HG02885 (cell line): ENCODE measurements around the gene ALDH3B2.

Experiments used
- ATAC-seq: cut with Tn5 transposase; IDR thresholded peaks from one replicate; pipeline ENCODE4 v1.9.1; 2021; ENCODE audit warnings: mild to moderate bottlenecking; ENCODE audit not compliant: unreplicated experiment, poor library complexity

Gene ALDH3B2

DNA sequence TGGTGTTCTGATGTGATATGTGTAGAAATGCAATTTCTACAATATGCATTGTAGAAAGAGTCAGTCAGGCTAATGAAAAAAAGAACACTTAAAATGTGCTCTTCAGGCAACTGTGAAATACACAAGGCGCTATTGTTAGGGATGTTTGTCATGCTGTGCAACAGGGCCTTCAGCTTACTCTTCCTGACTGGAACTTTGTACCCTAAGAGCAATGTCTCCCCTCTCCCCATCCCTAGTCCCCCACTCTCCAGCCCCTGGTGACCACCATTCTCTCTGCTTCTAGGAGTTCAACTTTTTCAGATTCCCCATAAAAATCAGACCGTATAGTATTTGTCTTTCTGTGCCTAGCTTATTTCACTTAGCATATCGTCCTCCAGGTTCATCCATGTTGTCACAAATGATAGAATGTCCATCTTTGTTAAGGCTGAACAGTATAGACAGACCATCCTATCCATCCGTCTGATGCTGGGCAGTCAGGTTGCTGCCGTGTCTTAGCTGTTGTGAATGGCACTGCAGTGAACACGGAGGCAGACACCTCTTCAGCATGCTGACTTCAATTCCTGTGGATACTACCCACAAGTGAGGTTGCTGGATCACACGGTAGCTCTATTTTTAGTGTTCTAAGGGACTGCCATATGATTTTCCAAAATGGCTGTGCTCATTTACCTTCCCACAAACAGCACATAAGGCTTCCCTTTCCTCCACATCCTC lies 57.0 kb downstream of the ALDH3B2 start:
- ATAC-seq: no peak

DNA sequence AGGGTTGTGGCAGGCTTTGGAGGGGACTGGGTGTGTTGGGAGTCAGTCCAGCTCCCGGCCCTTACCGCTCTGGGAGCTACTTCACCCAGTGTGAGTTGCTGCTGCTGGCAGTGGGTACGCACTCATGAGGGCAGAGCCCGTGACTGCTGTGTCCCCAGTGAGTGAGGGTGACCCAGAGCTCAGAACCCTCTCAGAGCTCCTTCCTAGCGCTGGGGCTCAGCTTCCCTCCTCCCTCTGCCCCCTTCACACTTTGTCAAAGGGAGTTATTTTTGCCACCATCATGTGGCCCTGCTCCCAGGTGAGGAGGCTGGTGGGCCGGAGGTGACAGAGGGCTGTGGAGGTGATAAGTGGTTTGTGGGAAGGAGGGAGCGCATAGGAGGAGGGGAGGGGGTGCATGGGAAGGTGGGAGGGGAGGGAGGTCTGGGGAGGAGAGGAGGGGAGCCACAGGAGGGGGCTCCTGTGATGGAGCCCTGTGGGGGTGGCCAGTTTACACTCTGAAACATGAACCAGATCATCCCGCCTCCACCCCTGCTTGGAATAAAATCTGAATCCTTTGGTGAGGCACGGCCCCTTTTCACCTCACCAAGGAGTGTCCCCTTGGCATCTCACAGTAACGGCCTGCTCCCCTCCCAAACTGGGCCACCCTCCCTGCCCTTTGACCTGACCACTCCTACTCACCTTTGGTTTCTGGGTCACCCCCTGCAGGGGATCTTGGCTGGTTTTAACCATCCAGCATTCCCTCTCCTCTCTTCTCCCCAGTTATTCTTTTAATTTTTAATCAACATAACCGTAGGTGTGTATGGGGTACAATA lies 57.8 kb downstream of the ALDH3B2 start:
- ATAC-seq: no peak

DNA sequence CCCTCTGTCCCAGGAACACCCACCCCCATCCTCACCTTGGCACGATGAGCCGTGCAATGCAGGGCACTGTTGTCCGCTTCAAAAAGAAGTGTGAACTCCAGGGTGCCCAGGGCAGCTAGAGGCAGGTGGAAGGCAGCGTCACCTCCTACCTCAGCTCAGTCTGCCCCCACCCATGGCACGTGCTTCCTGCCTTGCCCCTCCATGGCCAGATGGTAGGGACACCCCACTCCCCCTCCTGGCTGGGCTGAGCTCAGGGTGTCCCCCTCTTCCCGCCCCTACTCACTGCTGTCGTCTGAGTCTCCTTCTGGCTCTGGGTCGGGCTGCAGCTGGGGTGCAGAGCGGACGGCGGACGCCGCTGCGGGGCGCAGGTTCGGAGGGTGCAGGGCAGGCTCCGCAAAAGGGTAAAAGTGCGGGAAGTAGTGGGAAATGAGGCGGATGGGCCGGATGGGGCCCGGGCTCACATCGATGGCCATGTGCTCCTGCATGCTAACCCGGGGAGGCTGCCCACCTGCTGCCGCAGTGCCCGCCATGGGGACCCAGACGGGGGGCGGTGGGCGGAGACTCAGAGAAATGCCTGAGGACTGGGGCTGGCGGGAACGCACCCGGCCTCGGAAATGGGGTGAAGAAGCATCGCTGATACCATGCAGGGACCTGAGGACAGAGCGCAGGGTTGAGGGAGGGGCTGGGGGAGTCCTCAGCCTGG lies 58.5 kb downstream of the ALDH3B2 start:
- no peak for ATAC-seq

DNA sequence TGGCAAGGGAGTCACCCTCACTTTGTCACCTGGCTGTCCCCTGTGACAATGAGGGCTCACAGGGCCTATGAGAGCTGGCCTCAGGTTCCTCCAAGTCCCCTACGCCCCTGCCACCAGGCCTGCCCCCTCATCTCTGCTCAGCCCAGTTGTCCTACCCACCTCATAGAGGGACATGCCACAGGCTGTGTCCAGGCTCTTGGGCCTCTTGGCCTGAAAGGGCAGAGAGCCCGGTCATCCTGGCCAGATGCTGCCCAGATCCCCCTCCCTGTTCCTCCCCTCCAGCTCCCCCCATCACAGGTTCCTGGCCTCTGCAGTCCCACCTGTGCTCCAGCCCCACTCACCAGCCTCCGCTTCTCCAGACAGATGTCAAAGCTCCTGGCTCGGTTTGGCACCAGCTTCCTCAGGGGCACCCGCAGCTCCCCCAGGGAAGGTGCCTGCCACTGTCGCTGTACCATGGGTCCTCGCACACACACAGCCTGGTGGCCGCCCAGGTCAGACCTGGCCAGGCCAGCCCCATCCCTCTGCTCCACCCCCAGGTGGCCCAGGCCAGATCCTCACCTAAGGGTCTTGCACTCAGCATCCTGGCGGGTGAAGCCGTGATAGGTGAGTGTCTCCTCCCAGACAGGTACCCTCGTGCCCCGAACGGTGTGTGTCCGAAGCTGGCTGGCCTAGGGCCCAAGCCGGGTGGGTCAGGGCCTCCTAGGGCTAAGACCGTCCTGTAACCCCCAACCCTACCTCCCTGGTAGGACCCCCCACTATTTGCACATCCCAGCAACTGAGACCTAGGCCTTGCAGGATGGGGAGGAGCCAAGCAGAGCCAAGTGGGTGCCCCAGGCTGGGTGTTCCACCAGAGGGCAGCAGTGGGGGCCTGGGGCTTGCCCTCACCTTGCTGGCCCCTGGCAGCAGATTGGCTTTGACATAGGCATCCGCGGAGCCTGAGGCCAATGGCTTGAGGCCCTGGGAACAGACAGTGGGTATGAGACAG lies 59.4 kb downstream of the ALDH3B2 start:
- ATAC-seq: no peak

DNA sequence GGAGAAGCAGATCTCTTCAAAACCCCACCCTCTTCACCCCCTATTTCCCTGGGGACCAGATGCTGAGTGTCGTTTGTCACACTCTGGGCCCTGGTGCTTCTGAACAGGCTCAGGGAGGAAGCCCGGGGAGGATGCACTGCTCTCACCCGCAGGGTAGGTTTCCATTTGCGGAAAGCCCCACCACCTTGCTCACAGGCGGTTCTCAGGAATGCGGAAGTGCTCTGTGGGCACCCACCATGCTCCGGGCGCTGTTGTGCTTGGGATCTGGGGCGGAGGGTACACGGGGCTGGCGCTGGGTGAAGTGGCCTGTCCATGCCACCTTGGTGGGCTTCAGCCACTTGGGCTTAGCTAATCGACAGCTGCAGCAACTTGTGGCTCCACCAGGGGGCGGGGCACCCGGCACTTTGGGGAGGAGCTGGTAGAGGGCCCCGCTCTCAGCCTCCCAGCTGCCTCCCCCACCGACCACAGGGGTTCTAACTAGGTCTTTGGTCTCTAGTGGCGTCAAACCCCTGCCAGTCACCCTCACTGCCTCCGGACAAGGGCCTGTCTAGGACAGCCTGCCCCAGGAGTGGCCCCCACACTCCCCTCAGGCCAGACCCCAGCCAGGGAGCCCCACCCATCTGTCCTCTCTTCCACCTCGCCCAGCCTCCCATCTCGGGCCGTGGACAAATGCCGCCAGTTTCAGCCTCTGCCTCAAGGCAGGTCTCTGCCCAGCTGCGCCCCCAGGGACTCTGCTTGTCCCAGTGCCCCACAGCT lies 60.3 kb downstream of the ALDH3B2 start:
- ATAC-seq: peak; percentile 79

DNA sequence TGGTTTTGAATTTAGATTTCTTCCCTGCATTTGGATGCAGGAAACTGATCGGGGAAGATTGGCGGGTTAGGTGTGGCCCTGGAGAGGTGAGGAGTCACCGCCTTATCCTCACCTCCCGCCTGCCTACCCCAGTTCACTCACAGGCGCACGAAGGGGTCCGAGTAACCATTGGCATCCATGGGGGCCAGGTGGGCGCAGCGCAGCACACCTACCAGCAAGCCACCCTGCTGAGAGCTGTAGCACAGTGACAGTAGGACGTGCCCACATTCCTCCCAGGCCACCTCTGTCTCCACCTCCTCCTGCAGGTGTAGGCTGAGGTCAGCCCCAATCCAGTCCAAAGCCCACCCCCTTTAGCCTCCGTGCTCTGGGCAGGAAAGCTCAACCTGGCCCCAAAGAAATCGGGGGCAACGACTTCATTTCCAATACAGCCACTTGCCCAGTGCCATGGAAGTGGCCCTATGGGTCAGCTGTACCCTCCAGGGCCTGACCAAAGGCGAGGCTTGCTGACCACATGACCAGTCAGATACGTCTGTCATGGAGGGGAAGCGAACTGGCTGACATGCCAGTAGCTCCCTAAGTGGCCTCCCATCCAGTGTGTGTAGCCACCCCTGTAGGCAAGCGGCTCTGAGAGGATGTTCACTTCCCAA lies 61.0 kb downstream of the ALDH3B2 start:
- ATAC-seq: no peak

DNA sequence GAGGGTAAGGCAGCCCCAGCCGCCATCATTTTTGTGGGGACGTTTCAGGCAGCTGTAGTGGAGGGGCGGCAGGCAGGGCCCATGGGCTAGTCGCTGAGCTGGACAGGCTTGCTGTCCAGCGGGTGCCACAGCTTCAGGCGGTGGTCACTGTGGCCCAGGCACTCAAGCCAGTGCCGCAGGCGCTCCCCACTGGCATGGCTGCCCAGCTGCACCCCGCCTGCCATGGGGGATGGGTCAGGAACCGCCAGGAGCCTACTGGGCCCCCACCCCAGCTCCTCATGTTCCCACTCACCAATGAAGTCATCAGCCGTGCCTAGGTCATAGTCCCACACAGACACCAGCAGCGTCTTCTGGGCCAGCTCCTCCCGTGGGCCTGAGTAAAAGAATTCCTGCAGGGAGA lies 61.7 kb downstream of the ALDH3B2 start:
- no peak for ATAC-seq
